Mammary epithelial cell (primary cell): ENCODE data around the gene MAPK13.
"Not testable (repeated sequence)": the region's sequence is repeated elsewhere in the genome, so short reads cannot be mapped to it uniquely, and the experiment has no call there.

Experiments
- CTCF ChIP-seq, 2 donors: IDR thresholded peaks in 1 of 2; conservative IDR thresholded peaks in 1 of 2; 2 replicates each; pipeline ENCODE4 v1.5.1; 2011 to 2012; ENCODE audit warnings: inconsistent platforms in 2 of 2, low read length in 2 of 2, mild to moderate bottlenecking in 2 of 2, control low read depth in 1 of 2, low read depth in 1 of 2; ENCODE audit not compliant: insufficient read depth in 1 of 2; ENCODE audit errors: extremely low read depth in 1 of 2
- EZH2 ChIP-seq: IDR thresholded peaks from 2 replicates; pipeline ENCODE4 v1.6.1; 2012; ENCODE audit warnings: low read length, inconsistent platforms, borderline replicate concordance

GRCh38 chr6:36129334-36129733, 979 bp upstream of the MAPK13 start:
- not testable (repeated sequence) for TF ChIP-seq CTCF (conservative IDR thresholded peaks at IDR 0.05 in 1 of 2, IDR thresholded peaks at IDR 0.05 in 1 of 2; ENCODE audit: extremely low read depth in 1 of 2, insufficient read depth in 1 of 2, low read depth in 1 of 2, low read length in 2 of 2); EZH2
